HG03039 (cell line): ENCODE results near the gene PSD.

Experiments
- ATAC-seq: cut with Tn5 transposase; IDR thresholded peaks from one replicate; pipeline ENCODE4 v1.9.1; 2021; ENCODE audit warnings: mild to moderate bottlenecking, moderate library complexity; ENCODE audit not compliant: unreplicated experiment

The PSD gene

GRCh38 chr10:102394079-102394800, 24.3 kb downstream of the PSD start:
- ATAC-seq, result peak; percentile 76

GRCh38 chr10:102393411-102394078, 25.0 kb downstream of the PSD start:
- ATAC-seq, result no peak

- no peak for ATAC-seq
These were observed 26.3 kb downstream of the PSD start for GRCh38 chr10:102392306-102392705.

- no peak for ATAC-seq
These were observed 28.7 kb downstream of the PSD start for GRCh38 chr10:102389894-102390293.

- no peak for ATAC-seq
These were observed 33.8 kb downstream of the PSD start for GRCh38 chr10:102384606-102385429.

- ATAC-seq, result no peak
These were observed 34.5 kb downstream of the PSD start for GRCh38 chr10:102384053-102384452.

GRCh38 chr10:102382871-102383270, 35.7 kb downstream of the PSD start:
- ATAC-seq, result no peak

- ATAC-seq, result no peak
These were observed 36.6 kb downstream of the PSD start for GRCh38 chr10:102381983-102382382.

GRCh38 chr10:102379383-102379782, 39.2 kb downstream of the PSD start:
- no peak for ATAC-seq

GRCh38 chr10:102376901-102377300, 41.7 kb downstream of the PSD start:
- no peak for ATAC-seq

GRCh38 chr10:102375867-102376266, 42.7 kb downstream of the PSD start:
- no peak for ATAC-seq

- no peak for ATAC-seq
These were observed 43.3 kb downstream of the PSD start for GRCh38 chr10:102375250-102375649.

GRCh38 chr10:102371295-102371694, 47.3 kb downstream of the PSD start:
- ATAC-seq, result no peak

- no peak for ATAC-seq
These were observed 50.5 kb downstream of the PSD start for GRCh38 chr10:102368077-102368476.

- no peak for ATAC-seq
These were observed 51.1 kb downstream of the PSD start for GRCh38 chr10:102367441-102367840.

GRCh38 chr10:102358712-102359382, 59.7 kb downstream of the PSD start:
- ATAC-seq, result no peak

- no peak for ATAC-seq
These were observed 64.1 kb downstream of the PSD start for GRCh38 chr10:102354451-102354850.
